Neural progenitor cell (in vitro differentiated cells): ENCODE results near the gene ADCY9. TPM values are rescaled to one million over a fixed set of nuclear protein-coding genes. Genes with fewer than 3 reads are reported as not detected.

Experiments used
- DNase-seq: peaks from one replicate; pipeline ENCODE4 v3.0.0-alpha.2; 2016; ENCODE audit warnings: low spot score
- H2AFZ ChIP-seq: fragments of 200-600 bp; sonication (generic); replicated peaks from 2 replicates; pipeline ENCODE4 v1.6.1; 2016; ENCODE audit warnings: antibody characterized with exemption
- H3F3A ChIP-seq: fragments of 200-600 bp; sonication (generic); 2 replicates; pipeline ENCODE4 v1.6.1; 2016; ENCODE audit warnings: antibody characterized with exemption, low read depth
- H3K27ac ChIP-seq: fragments of 200-600 bp; sonication (generic); 2 replicates; pipeline ENCODE4 v1.5.1; 2016; ENCODE audit warnings: mild to moderate bottlenecking
- H3K27me3 ChIP-seq: fragments of 200-600 bp; sonication (generic); 2 replicates; pipeline ENCODE4 v1.6.1; 2016; ENCODE audit warnings: mild to moderate bottlenecking, moderate library complexity
- H3K36me3 ChIP-seq: fragments of 200-600 bp; sonication (generic); 2 replicates; pipeline ENCODE4 v1.5.1; 2016
- H3K4me1 ChIP-seq: fragments of 200-600 bp; sonication (generic); 2 replicates; pipeline ENCODE4 v1.6.1; 2016; ENCODE audit warnings: mixed run types
- H3K4me2 ChIP-seq: fragments of 200-600 bp; sonication (generic); 2 replicates; pipeline ENCODE4 v1.6.1; 2016
- H3K4me3 ChIP-seq: fragments of 200-600 bp; sonication (generic); 2 replicates; pipeline ENCODE4 v1.5.1; 2016
- H3K79me2 ChIP-seq: fragments of 200-600 bp; sonication (generic); 2 replicates; pipeline ENCODE4 v1.6.1; 2016; ENCODE audit warnings: low read depth
- H3K9ac ChIP-seq: fragments of 200-600 bp; sonication (generic); 2 replicates; pipeline ENCODE4 v1.6.1; 2016
- H3K9me3 ChIP-seq: fragments of 200-600 bp; sonication (generic); 2 replicates; pipeline ENCODE4 v1.5.1; 2016; ENCODE audit warnings: low read depth
- H4K20me1 ChIP-seq: fragments of 200-600 bp; sonication (generic); 2 replicates; pipeline ENCODE4 v1.6.1; 2016; ENCODE audit warnings: low read depth
- H3K27ac Mint-ChIP-seq: 3 replicates; pipeline ENCODE4 v1.8.0; 2021; ENCODE audit warnings: mixed read lengths
- H3K27me3 Mint-ChIP-seq: 2 replicates; pipeline ENCODE4 v1.8.0; 2022; ENCODE audit warnings: low read depth, mild to moderate bottlenecking, inconsistent platforms, moderate library complexity, mixed read lengths; ENCODE audit not compliant: insufficient read depth
- H3K36me3 Mint-ChIP-seq: 3 replicates; pipeline ENCODE4 v1.8.0; 2021; ENCODE audit warnings: mixed read lengths
- H3K4me1 Mint-ChIP-seq: 3 replicates; pipeline ENCODE4 v1.8.0; 2021; ENCODE audit warnings: mixed read lengths
- H3K4me3 Mint-ChIP-seq: 3 replicates; pipeline ENCODE4 v1.8.0; 2021; ENCODE audit warnings: mild to moderate bottlenecking, moderate library complexity, mixed read lengths
- H3K9me3 Mint-ChIP-seq: 3 replicates; pipeline ENCODE4 v1.8.0; 2020; ENCODE audit warnings: mixed read lengths
- CTCF ChIP-seq: fragments of 200-600 bp; sonication (generic); IDR thresholded peaks from 2 replicates; pipeline ENCODE4 v1.5.1; 2017; ENCODE audit warnings: antibody characterized with exemption, mild to moderate bottlenecking
- EZH2 ChIP-seq: fragments of 200-600 bp; sonication (generic); IDR thresholded peaks from 2 replicates; pipeline ENCODE4 v1.6.1; 2017; ENCODE audit warnings: antibody characterized with exemption, mild to moderate bottlenecking, moderate library complexity
- EZH2phosphoT487 ChIP-seq: fragments of 200-600 bp; sonication (generic); IDR thresholded peaks from 2 replicates; pipeline ENCODE4 v1.6.1; 2017; ENCODE audit warnings: antibody characterized with exemption
- total RNA-seq: library from RNA; depleted of rRNA; stranded (reverse); fragments of >200 nt; gene quantifications from 2 replicates; pipeline ENCODE4 v1.2.3, GENCODE V29; 2015; ENCODE audit warnings: low replicate concordance

The ADCY9 gene
- total RNA-seq, 1 donor from 2014 or later = 1.2 TPM

GRCh38 chr16:4010225-4011158, 105.8 kb downstream of the ADCY9 start:
- Histone ChIP-seq H3F3A (peaks cover 5% of the 10 kb centered on the region), H2AFZ (peak overlapping the region; percentile 57), H3K27me3 (no peaks in the 10 kb centered on the region), H3K4me3 (no peak overlapping the region), H3K36me3 (no peaks in the 10 kb centered on the region), H3K9ac (no peak overlapping the region), H3K27ac (no peak overlapping the region), H3K4me1 (peaks cover 10% of the 10 kb centered on the region), H4K20me1 (no peaks in the 10 kb centered on the region), H3K9me3 (no peaks in the 10 kb centered on the region), H3K4me2 (peak overlapping the region; percentile 35), H3K79me2 (no peaks in the 10 kb centered on the region)
- TF ChIP-seq EZH2phosphoT487 = no peak
- TF ChIP-seq EZH2 = no peak
- TF ChIP-seq CTCF = no peak
- peaks cover 17% of the 10 kb centered on the region for H3K4me1 Mint-ChIP-seq
- peak overlapping the region; percentile 76 for H3K27ac Mint-ChIP-seq
- H3K27me3 Mint-ChIP-seq = peaks cover 4% of the 10 kb centered on the region
- H3K9me3 Mint-ChIP-seq = no peaks in the 10 kb centered on the region
- DNase-seq = no peak
- peak overlapping the region; percentile 29 for H3K4me3 Mint-ChIP-seq
- no peaks in the 10 kb centered on the region for H3K36me3 Mint-ChIP-seq

- H3K27ac ChIP-seq = no peak overlapping the region
- Mint-ChIP-seq H3K4me3 (no peak overlapping the region), H3K36me3 (no peaks in the 10 kb centered on the region), H3K4me1 (peaks cover 14% of the 10 kb centered on the region), H3K9me3 (no peaks in the 10 kb centered on the region), H3K27me3 (peaks cover 2% of the 10 kb centered on the region), H3K27ac (no peak overlapping the region)
- H2AFZ ChIP-seq = no peak overlapping the region
- H3K9ac ChIP-seq = no peak overlapping the region
- no peak for TF ChIP-seq CTCF
- no peak for TF ChIP-seq EZH2
- TF ChIP-seq EZH2phosphoT487 = no peak
- DNase-seq = no peak
- no peak overlapping the region for H3K4me2 ChIP-seq
- no peaks in the 10 kb centered on the region for H3K27me3 ChIP-seq
- no peaks in the 10 kb centered on the region for H3K9me3 ChIP-seq
- peaks cover 5% of the 10 kb centered on the region for H3F3A ChIP-seq
- no peaks in the 10 kb centered on the region for H4K20me1 ChIP-seq
- H3K79me2 ChIP-seq = no peaks in the 10 kb centered on the region
- H3K4me3 ChIP-seq = no peak overlapping the region
- no peaks in the 10 kb centered on the region for H3K36me3 ChIP-seq
- H3K4me1 ChIP-seq = peaks cover 10% of the 10 kb centered on the region
Observed at GRCh38 chr16:4009177-4009576, 107.1 kb downstream of the ADCY9 start.

- Histone ChIP-seq H4K20me1 (no peaks in the 10 kb centered on the region), H3F3A (peaks cover 5% of the 10 kb centered on the region), H3K4me3 (no peak overlapping the region), H3K4me2 (no peak overlapping the region), H2AFZ (no peak overlapping the region), H3K79me2 (no peaks in the 10 kb centered on the region), H3K4me1 (peaks cover 10% of the 10 kb centered on the region), H3K27ac (no peak overlapping the region), H3K9ac (no peak overlapping the region), H3K36me3 (no peaks in the 10 kb centered on the region), H3K27me3 (no peaks in the 10 kb centered on the region), H3K9me3 (no peaks in the 10 kb centered on the region)
- Mint-ChIP-seq H3K36me3 (no peaks in the 10 kb centered on the region), H3K27ac (peak overlapping the region; percentile 42), H3K4me1 (peaks cover 14% of the 10 kb centered on the region), H3K9me3 (no peaks in the 10 kb centered on the region), H3K27me3 (peaks cover 2% of the 10 kb centered on the region), H3K4me3 (no peak overlapping the region)
- DNase-seq = no peak
- TF ChIP-seq EZH2 (no peak), CTCF (no peak), EZH2phosphoT487 (no peak)
Observed at GRCh38 chr16:4008116-4008515, 108.1 kb downstream of the ADCY9 start.
